ENCODE results near the gene SYDE2. TPM values are rescaled to one million over a fixed set of nuclear protein-coding genes. Genes with fewer than 3 reads are reported as not detected.

Gene SYDE2
- total RNA-seq, 1 experiment from 2014 or later = 2.3 TPM

GRCh38 chr1:85132078-85132720 lies 68.6 kb downstream of the SYDE2 start:
- DNase-seq (ENCODE audit: low spot score) = no peak

- no peak for DNase-seq (ENCODE audit: low spot score)
Measured at GRCh38 chr1:85128316-85128715, 72.5 kb downstream of the SYDE2 start.

GRCh38 chr1:85125891-85126290 lies 74.9 kb downstream of the SYDE2 start:
- no peak for DNase-seq (ENCODE audit: low spot score)

- no peak for DNase-seq (ENCODE audit: low spot score)
Measured at GRCh38 chr1:85124091-85124490, 76.7 kb downstream of the SYDE2 start.

- DNase-seq (ENCODE audit: low spot score) = no peak
Measured at GRCh38 chr1:85122169-85122568, 78.6 kb downstream of the SYDE2 start.

GRCh38 chr1:85121744-85122143 lies 79.1 kb downstream of the SYDE2 start:
- DNase-seq (ENCODE audit: low spot score) = no peak

- DNase-seq (ENCODE audit: low spot score) = no peak
Measured at GRCh38 chr1:85118751-85119150, 82.1 kb downstream of the SYDE2 start.

- no peak for DNase-seq (ENCODE audit: low spot score)
Measured at GRCh38 chr1:85116856-85117255, 84.0 kb downstream of the SYDE2 start.

- no peak for DNase-seq (ENCODE audit: low spot score)
Measured at GRCh38 chr1:85115933-85116332, 84.9 kb downstream of the SYDE2 start.

GRCh38 chr1:85111695-85112094 lies 89.1 kb downstream of the SYDE2 start:
- no peak for DNase-seq (ENCODE audit: low spot score)

- peak; percentile 41 for DNase-seq (ENCODE audit: low spot score)
Measured at GRCh38 chr1:85109475-85109874, 91.3 kb downstream of the SYDE2 start.

Other genes starting within 250 kb of the SYDE2 start
- gene MCOLN2, start 203.9 kb downstream of the SYDE2 start, total RNA-seq (2014; rRNA removed; shearing (Covaris generic)) = 2.3 and 2.6 TPM in 2 replicates
- gene MCOLN3, start 152.5 kb downstream of the SYDE2 start, total RNA-seq (2014; rRNA removed; shearing (Covaris generic)) = 0.72 and 1.4 TPM in 2 replicates
- gene C1orf52, start 58.6 kb upstream of the SYDE2 start, total RNA-seq (2014; rRNA removed; shearing (Covaris generic)) = 15.2 and 16.6 TPM in 2 replicates
- 13.1 and 19.8 TPM in 2 replicates for gene BCL10, start 75.6 kb upstream of the SYDE2 start, total RNA-seq (2014; rRNA removed; shearing (Covaris generic))

Data from H4 (cell line).